Calu3 (cell line): ENCODE data around the gene SYNE3. TPM values are rescaled to one million over a fixed set of nuclear protein-coding genes. Genes with fewer than 3 reads are reported as not detected.

Source experiments
- BruUV-seq: library from RNA; stranded (reverse); fragments of 400-500 nt; replicated peaks from 2 replicates; lab custom pipeline; 2021; lab: Mats Ljungman, UMichigan
- CTCF ChIA-PET: fragments of 300-600 bp; sonication (Branson Sonifier 250); formaldehyde crosslinking; loops from one replicate; lab custom pipeline; 2022; ENCODE audit warnings: antibody characterized with exemption; lab: Charles Lee
- DNase-seq: peaks from one replicate; pipeline ENCODE4 v3.0.0; 2022
- H3K27ac Mint-ChIP-seq: one replicate; pipeline ENCODE4 v1.8.0; 2022; ENCODE audit warnings: mixed read lengths; ENCODE audit not compliant: unreplicated experiment
- H3K27me3 Mint-ChIP-seq: one replicate; pipeline ENCODE4 v1.8.0; 2022; ENCODE audit warnings: mixed read lengths; ENCODE audit not compliant: unreplicated experiment
- H3K36me3 Mint-ChIP-seq: one replicate; pipeline ENCODE4 v1.8.0; 2022; ENCODE audit warnings: mild to moderate bottlenecking, moderate library complexity, mixed read lengths; ENCODE audit not compliant: insufficient read depth, unreplicated experiment
- H3K4me1 Mint-ChIP-seq: one replicate; pipeline ENCODE4 v1.8.0; 2022; ENCODE audit warnings: mild to moderate bottlenecking, low read depth, mixed read lengths; ENCODE audit not compliant: unreplicated experiment
- H3K4me3 Mint-ChIP-seq: one replicate; pipeline ENCODE4 v1.8.0; 2022; ENCODE audit warnings: mild to moderate bottlenecking, low read depth, moderate library complexity, mixed read lengths; ENCODE audit not compliant: unreplicated experiment
- H3K9me3 Mint-ChIP-seq: one replicate; pipeline ENCODE4 v1.8.0; 2022; ENCODE audit warnings: low read depth, mixed read lengths; ENCODE audit not compliant: unreplicated experiment
- CTCF ChIP-seq: fragments of 200-600 bp; IDR thresholded peaks from one replicate; pipeline ENCODE4 v1.8.0; 2022; ENCODE audit warnings: antibody characterized with exemption; ENCODE audit not compliant: unreplicated experiment
- intact Hi-C: fragments of 100-400 bp; cut with micrococcal nuclease; formaldehyde crosslinking; loops from one replicate; pipeline ENCODE4 v1.10.0; 2022; ENCODE audit not compliant: unreplicated experiment
- total RNA-seq: library from RNA; stranded (reverse); gene quantifications from 2 replicates; pipeline ENCODE4 v1.2.3, GENCODE V29; 2022

SYNE3 gene
- total RNA-seq, 1 experiment from 2014 or later = 0.97 TPM

DNA sequence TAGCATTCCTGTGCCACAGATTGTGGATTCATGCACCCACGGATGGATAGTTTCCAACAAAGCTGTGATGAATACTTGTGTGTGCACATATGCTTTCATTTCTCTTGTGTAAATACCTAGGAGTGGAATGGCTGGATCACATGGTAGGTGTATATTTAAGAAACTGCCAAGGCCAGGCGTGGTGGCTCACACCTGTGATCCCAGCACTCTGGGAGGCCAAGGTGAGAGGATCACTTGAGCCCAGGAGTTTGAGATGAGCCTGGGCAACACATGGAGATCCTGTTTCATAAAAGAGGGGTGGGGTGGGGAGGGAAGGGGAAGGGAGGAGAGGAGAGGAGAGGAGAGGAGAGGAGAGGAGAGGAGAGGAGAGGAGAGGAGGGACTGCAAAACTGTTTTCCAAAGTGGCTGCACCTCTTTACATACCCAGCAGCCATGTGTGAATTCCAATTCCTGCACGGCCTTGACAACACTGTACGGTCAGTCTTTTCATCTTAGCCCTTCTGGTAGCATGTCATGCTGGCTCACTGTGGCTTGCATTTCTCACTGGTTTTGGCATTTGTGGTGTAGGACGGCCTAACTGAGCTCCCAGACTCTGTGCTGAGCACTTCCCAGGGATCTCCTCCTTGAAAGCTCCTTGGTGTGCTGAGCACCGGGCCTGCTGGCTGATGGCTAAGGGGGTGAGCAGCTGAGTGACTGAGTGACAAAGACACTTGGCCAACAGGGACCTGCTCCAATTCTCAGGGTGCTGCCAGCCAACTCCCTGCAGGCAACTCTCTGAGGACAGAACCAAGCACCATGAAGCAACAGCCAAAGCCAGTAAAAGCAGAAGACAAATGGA, 27.9 kb downstream of the SYNE3 start:
- no peak overlapping the region for H3K27ac Mint-ChIP-seq

DNA sequence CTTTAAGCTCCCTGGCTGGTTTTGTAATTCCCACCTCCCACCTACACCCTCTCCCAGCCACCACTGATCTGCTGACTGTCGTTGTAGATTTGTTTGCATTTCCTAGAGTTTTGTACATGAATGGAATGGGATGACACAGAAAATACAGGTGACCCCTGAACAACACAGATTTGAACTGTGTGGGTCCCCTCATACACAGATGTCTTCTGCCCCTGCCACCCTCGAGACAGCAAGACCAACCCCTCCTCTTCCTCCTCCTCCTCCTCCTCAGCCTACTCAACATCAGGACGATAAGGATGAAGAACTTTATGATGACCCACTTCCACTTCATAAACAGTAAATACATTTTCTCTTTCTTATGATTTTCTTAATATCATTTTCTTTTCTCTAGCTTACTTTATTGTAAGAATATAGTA, 28.8 kb downstream of the SYNE3 start:
- no peak overlapping the region for H3K4me3 Mint-ChIP-seq
- H3K36me3 Mint-ChIP-seq = peaks cover 6% of the 10 kb centered on the region
- H3K27me3 Mint-ChIP-seq = no peaks in the 10 kb centered on the region
- no peaks in the 10 kb centered on the region for H3K9me3 Mint-ChIP-seq
- no peak for TF ChIP-seq CTCF
- no TSS peak for BruUV-seq
- intact Hi-C loops = no loop called here
- peaks cover 35% of the 10 kb centered on the region for H3K4me1 Mint-ChIP-seq
- H3K27ac Mint-ChIP-seq = no peak overlapping the region
- CTCF ChIA-PET = interaction anchor here (1.1 kb wide), 1 partner anchor 35 kb away, joined by 3 read pairs; no protein-coding TSS in a partner anchor
- no peak for DNase-seq

More for the DNA sequence above, 27.9 kb downstream of the SYNE3 start:
- no peaks in the 10 kb centered on the region for H3K9me3 Mint-ChIP-seq
- no peaks in the 10 kb centered on the region for H3K27me3 Mint-ChIP-seq
- no peak overlapping the region for H3K4me3 Mint-ChIP-seq
- CTCF ChIA-PET = no interaction called here
- H3K4me1 Mint-ChIP-seq = peaks cover 26% of the 10 kb centered on the region
- no TSS peak for BruUV-seq
- no peak for TF ChIP-seq CTCF
- intact Hi-C loops = no loop called here
- DNase-seq = no peak
- H3K36me3 Mint-ChIP-seq = no peaks in the 10 kb centered on the region

DNA sequence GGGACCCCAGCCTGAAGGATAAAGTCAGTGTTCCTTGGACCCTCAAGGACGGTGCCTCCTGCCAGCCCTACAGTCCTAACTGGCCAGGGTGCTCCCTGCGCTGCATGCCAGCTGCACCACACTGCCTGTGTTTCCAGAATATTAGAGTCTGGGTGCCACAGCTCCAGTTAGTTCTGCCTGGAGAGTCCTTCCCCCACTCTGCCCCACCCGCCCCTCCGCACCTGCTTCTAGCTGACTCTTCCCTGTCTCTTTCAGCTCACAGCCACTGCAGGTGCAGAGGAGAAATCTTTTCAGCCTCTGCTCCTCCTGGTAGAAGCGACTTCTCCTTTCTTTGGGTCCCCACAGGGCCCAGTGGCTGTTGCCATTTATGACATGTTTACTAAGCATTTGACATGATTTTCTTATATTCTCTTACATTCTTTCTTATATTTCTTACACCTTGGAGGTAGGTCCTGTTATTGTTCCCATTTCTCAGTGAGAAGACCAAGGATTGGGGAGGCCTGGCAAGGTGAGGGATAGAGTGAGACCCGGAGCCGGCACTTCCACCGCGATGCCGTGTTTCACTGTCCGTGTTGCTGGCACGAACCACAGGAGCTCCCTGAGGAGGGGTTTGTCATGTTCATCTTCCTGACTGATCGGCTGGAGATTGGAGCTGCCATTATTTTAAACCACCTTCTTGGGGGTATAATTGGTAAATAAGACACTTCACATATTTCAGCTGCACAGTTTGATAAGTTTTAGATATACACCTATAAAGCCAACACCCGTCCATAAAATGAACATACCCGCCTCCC, 29.4 kb downstream of the SYNE3 start:
- intact Hi-C loops = no loop called here
- H3K4me1 Mint-ChIP-seq = peaks cover 38% of the 10 kb centered on the region
- no peaks in the 10 kb centered on the region for H3K27me3 Mint-ChIP-seq
- CTCF ChIA-PET = interaction anchor here (1.1 kb wide), 1 partner anchor 35 kb away, joined by 3 read pairs; no protein-coding TSS in a partner anchor
- no peak overlapping the region for H3K27ac Mint-ChIP-seq
- no peak overlapping the region for H3K4me3 Mint-ChIP-seq
- no peaks in the 10 kb centered on the region for H3K9me3 Mint-ChIP-seq
- no peak for TF ChIP-seq CTCF
- peaks cover 6% of the 10 kb centered on the region for H3K36me3 Mint-ChIP-seq
- no peak for DNase-seq
- no TSS peak for BruUV-seq

GRCh38 chr14:95485222-95485819, 31.1 kb downstream of the SYNE3 start:
- peaks cover 35% of the 10 kb centered on the region for H3K4me1 Mint-ChIP-seq
- intact Hi-C loops = no loop called here
- peaks cover 6% of the 10 kb centered on the region for H3K36me3 Mint-ChIP-seq
- no peak overlapping the region for H3K27ac Mint-ChIP-seq
- DNase-seq = no peak
- no peak overlapping the region for H3K4me3 Mint-ChIP-seq
- no peak for TF ChIP-seq CTCF
- CTCF ChIA-PET = no interaction called here
- H3K9me3 Mint-ChIP-seq = no peaks in the 10 kb centered on the region
- H3K27me3 Mint-ChIP-seq = no peaks in the 10 kb centered on the region
- no TSS peak for BruUV-seq
